Loucy (cell line): ENCODE measurements around the gene PRSS21.

Experiments
- H2AFZ ChIP-seq: fragments of 200-600 bp; sonication (generic); 2 replicates; pipeline ENCODE4 v1.6.0; 2016; ENCODE audit warnings: antibody characterized with exemption, mild to moderate bottlenecking, low read length, moderate library complexity
- H3F3A ChIP-seq: fragments of 200-600 bp; 2 replicates; pipeline ENCODE4 v1.6.0; 2016; ENCODE audit warnings: antibody characterized with exemption, low read depth, mild to moderate bottlenecking
- H3K27me3 ChIP-seq: fragments of 200-600 bp; sonication (generic); 2 replicates; pipeline ENCODE4 v1.6.1; 2014; ENCODE audit warnings: low read length, mild to moderate bottlenecking; ENCODE audit not compliant: insufficient read depth, poor library complexity, severe bottlenecking
- H3K36me3 ChIP-seq: fragments of 200-600 bp; sonication (generic); 2 replicates; pipeline ENCODE4 v1.6.1; 2016; ENCODE audit warnings: low read length; ENCODE audit not compliant: insufficient read depth
- H3K4me1 ChIP-seq: fragments of 200-600 bp; sonication (generic); 2 replicates; pipeline ENCODE4 v1.5.1; 2014; ENCODE audit warnings: low read length, mild to moderate bottlenecking; ENCODE audit not compliant: insufficient read depth, poor library complexity, severe bottlenecking
- H3K4me2 ChIP-seq: fragments of 200-600 bp; sonication (generic); 2 replicates; pipeline ENCODE4 v1.6.0; 2014; ENCODE audit warnings: antibody characterized with exemption, low read length, low read depth, mild to moderate bottlenecking; ENCODE audit not compliant: poor library complexity, severe bottlenecking
- H3K4me3 ChIP-seq: fragments of 200-600 bp; sonication (generic); 2 replicates; pipeline ENCODE4 v1.5.1; 2014; ENCODE audit warnings: low read length, mild to moderate bottlenecking, mixed read lengths; ENCODE audit not compliant: poor library complexity, severe bottlenecking
- H3K79me2 ChIP-seq: fragments of 200-600 bp; sonication (generic); 2 replicates; pipeline ENCODE4 v1.6.1; 2014; ENCODE audit warnings: low read length; ENCODE audit not compliant: insufficient read depth
- H3K9ac ChIP-seq: fragments of 200-600 bp; sonication (generic); 2 replicates; pipeline ENCODE4 v1.6.0; 2014; ENCODE audit warnings: mild to moderate bottlenecking, low read depth, low read length, moderate library complexity; ENCODE audit not compliant: poor library complexity, severe bottlenecking
- H3K9me2 ChIP-seq: fragments of 200-600 bp; sonication (generic); replicated peaks from 2 replicates; pipeline ENCODE4 v1.6.1; 2016; ENCODE audit warnings: low read depth, low read length, mixed read lengths
- H3K9me3 ChIP-seq: fragments of 200-600 bp; sonication (generic); 2 replicates; pipeline ENCODE4 v1.6.1; 2014; ENCODE audit warnings: mild to moderate bottlenecking, antibody characterized with exemption, low read length, low read depth; ENCODE audit not compliant: insufficient read depth
- H4K20me1 ChIP-seq: fragments of 200-600 bp; sonication (generic); 2 replicates; pipeline ENCODE4 v1.6.0; 2014; ENCODE audit warnings: antibody characterized with exemption, low read length, mild to moderate bottlenecking; ENCODE audit not compliant: insufficient read depth, poor library complexity, severe bottlenecking
- EZH2phosphoT487 ChIP-seq: fragments of 200-600 bp; IDR thresholded peaks from 2 replicates; pipeline ENCODE4 v1.6.1; 2018; ENCODE audit warnings: antibody characterized with exemption, mild to moderate bottlenecking, moderate library complexity, borderline replicate concordance
- TF ChIP-seq, protein P1 (sequence below): fragments of 200-600 bp; sonication (generic); conservative IDR thresholded peaks from 2 replicates; pipeline ENCODE4 v1.5.1; 2014; ENCODE audit warnings: mild to moderate bottlenecking, antibody characterized with exemption, low read length

Gene PRSS21

GRCh38 chr16:2860826-2861567 is 44.0 kb downstream of the PRSS21 start:
- Histone ChIP-seq H2AFZ (no peak overlapping the region), H3K27me3 (no peaks in the 10 kb centered on the region), H3K9me3 (no peaks in the 10 kb centered on the region), H3K4me1 (no peaks in the 10 kb centered on the region), H3K9ac (no peak overlapping the region), H3K79me2 (no peaks in the 10 kb centered on the region), H3K4me3 (no peak overlapping the region), H3K36me3 (no peaks in the 10 kb centered on the region), H3K4me2 (no peak overlapping the region), H3K9me2 (no peaks in the 10 kb centered on the region), H3F3A (no peaks in the 10 kb centered on the region), H4K20me1 (no peaks in the 10 kb centered on the region)
- no peak for TF ChIP-seq EZH2phosphoT487
- TF ChIP-seq, protein P1, sequence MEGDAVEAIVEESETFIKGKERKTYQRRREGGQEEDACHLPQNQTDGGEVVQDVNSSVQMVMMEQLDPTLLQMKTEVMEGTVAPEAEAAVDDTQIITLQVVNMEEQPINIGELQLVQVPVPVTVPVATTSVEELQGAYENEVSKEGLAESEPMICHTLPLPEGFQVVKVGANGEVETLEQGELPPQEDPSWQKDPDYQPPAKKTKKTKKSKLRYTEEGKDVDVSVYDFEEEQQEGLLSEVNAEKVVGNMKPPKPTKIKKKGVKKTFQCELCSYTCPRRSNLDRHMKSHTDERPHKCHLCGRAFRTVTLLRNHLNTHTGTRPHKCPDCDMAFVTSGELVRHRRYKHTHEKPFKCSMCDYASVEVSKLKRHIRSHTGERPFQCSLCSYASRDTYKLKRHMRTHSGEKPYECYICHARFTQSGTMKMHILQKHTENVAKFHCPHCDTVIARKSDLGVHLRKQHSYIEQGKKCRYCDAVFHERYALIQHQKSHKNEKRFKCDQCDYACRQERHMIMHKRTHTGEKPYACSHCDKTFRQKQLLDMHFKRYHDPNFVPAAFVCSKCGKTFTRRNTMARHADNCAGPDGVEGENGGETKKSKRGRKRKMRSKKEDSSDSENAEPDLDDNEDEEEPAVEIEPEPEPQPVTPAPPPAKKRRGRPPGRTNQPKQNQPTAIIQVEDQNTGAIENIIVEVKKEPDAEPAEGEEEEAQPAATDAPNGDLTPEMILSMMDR, result no peak

GRCh38 chr16:2865651-2866050 is 48.6 kb downstream of the PRSS21 start:
- Histone ChIP-seq H3K9me2 (no peaks in the 10 kb centered on the region), H3K36me3 (no peaks in the 10 kb centered on the region), H4K20me1 (no peaks in the 10 kb centered on the region), H3K27me3 (no peaks in the 10 kb centered on the region), H3F3A (no peaks in the 10 kb centered on the region), H3K9me3 (no peaks in the 10 kb centered on the region), H3K4me3 (no peak overlapping the region), H2AFZ (no peak overlapping the region), H3K9ac (no peak overlapping the region), H3K79me2 (no peaks in the 10 kb centered on the region), H3K4me1 (peaks cover 4% of the 10 kb centered on the region), H3K4me2 (no peak overlapping the region)
- TF ChIP-seq, protein P1, result no peak
- TF ChIP-seq EZH2phosphoT487, result no peak

DNA sequence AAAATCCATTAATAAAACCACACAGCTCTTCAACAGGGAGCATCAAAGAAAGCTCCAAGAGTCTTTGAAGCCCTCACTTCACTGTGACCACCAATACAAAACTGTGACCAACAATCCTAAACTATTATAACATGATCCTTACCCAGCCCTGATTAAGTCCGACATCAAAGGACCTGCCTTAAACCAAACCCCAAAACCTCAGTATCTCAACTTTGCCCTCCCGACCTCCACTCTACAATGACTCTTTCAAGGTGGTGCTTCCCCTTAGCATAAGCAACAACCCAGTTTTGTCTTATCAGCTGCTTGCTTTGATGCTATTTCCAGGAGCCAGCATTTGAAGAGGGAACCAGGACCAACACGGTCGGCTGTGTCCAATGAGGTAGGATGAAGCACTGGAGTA is 49.4 kb downstream of the PRSS21 start:
- no peaks in the 10 kb centered on the region for H3K27me3 ChIP-seq
- H3K4me1 ChIP-seq, result peaks cover 4% of the 10 kb centered on the region
- no peak overlapping the region for H2AFZ ChIP-seq
- H3K9me2 ChIP-seq, result no peaks in the 10 kb centered on the region
- no peak overlapping the region for H3K4me2 ChIP-seq
- no peaks in the 10 kb centered on the region for H4K20me1 ChIP-seq
- H3F3A ChIP-seq, result no peaks in the 10 kb centered on the region
- H3K9ac ChIP-seq, result no peak overlapping the region
- no peaks in the 10 kb centered on the region for H3K79me2 ChIP-seq
- H3K9me3 ChIP-seq, result no peaks in the 10 kb centered on the region
- H3K36me3 ChIP-seq, result no peaks in the 10 kb centered on the region
- H3K4me3 ChIP-seq, result no peak overlapping the region
- TF ChIP-seq, protein P1, result no peak
- no peak for TF ChIP-seq EZH2phosphoT487
